GM12891 (cell line): ENCODE results near the gene MMP3.

Source experiments
- POLR2A ChIP-seq: IDR thresholded peaks from 2 replicates; pipeline ENCODE4 v1.6.1; 2011; ENCODE audit warnings: low read depth, low read length, control low read depth
- POLR2AphosphoS5 ChIP-seq: IDR thresholded peaks from 2 replicates; pipeline ENCODE4 v1.6.1; 2011; ENCODE audit warnings: low read depth, low read length, control low read depth

DNA sequence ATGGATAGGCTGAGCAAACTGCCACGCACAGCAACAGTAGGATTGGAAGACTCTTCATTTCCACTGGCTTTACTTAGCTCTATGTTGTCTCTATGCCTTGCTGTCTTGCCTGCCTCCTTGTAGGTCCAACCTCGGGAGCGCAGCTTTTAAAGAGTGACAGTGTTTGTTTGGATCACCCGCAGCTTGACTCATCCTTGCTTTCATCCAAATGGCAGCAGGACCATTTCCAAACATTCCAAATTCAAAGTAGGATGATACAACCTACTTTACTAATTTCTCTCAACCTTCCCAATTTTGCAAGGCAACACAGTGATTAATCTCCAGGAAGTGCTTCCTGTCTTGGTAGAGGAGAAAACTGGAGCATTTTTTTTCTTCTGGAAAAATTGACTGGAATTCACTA is at the start of gene MMP3:
- TF ChIP-seq POLR2AphosphoS5, result no peak
- TF ChIP-seq POLR2A, result no peak
